ENCODE results near the gene SEMA3B.
"Not testable (repeated sequence)": the region's sequence is repeated elsewhere in the genome, so short reads cannot be mapped to it uniquely, and the experiment has no call there.

Gene SEMA3B

DNA sequence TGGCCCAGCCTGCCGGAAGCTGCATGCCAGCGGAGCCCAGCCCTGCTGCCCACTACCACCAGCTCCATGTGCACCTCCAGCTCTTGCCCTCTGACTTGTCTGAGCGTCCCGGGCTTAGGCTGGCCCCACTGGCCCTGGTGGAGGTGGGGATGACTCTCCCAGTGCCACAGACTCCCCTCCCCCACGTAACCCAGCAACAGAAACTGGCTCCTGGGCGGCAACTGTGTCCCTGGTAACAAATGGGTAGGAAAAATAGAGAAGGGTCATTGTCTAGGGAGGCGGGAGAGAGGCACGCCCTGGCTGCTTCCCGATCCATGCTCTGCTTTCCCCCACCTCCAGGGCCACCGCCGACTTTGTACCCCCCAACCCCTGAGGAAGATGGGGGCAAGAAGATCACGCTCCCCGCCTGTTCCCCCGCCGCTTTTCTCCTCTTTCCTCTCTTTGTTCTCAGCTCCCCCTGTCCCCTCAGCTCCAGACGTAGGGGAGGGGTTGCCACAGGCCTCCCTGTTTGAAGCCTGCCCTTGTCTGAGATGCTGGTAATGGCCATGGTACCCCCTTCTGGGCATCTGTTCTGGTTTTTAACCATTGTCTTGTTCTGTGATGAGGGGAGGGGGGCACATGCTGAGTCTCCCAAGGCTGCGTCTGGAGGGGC lies 10.8 kb upstream of the SEMA3B start:
- in situ Hi-C loops (cut with MboI; ENCODE audit: low sequenced_read_pairs): no loop called here

DNA sequence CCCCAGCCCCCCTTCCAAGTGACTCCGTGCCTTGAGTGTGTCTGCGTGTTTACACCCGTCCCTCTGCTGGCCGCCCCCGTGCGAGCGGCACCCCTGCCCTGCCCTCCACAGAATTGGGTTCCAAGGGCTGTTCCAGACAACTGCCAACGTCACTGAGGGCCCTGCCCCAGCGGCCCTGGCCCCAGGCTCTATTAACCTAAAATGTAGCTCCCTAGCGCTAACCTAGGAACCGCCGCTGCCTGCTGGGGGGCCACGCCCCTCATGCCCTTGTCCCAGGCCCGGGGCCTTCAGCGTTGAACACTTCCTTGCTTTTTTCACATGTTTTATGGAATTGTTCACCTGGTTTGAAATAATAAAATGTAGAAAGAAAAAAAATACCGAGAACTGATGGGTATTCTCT lies 10.0 kb upstream of the SEMA3B start:
- in situ Hi-C loops (cut with MboI; ENCODE audit: low sequenced_read_pairs): no loop called here

DNA sequence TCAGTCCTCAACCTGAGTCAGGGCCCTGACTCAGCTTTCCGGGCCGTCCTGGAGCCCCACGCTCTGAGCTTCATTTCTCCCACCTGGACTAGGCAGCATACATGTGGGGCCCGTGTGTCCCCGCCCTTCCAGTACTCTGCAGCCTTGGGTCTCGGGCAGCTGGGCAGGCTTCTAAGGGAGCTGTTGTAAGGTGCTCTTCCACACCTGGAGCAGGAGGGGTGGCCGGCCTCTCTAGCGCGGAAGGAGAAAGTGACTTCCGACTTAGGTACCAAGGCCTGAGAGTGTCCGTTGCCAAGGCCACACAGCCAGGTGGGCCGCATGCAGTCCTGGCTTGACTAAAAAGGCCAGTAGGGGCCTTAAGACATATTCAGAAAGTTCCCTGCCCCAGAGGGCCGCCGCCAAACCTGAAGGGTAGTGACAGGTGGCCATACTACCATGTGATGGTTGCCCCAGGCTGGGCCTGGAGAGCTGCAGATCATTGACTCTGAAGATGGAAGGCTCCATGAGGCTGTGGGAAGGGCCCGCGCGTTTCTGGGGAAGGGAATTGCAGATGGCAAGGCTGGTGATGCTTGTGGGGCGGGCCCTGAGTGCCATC lies 9.4 kb upstream of the SEMA3B start:
- in situ Hi-C loops (cut with MboI; ENCODE audit: low sequenced_read_pairs): no loop called here

DNA sequence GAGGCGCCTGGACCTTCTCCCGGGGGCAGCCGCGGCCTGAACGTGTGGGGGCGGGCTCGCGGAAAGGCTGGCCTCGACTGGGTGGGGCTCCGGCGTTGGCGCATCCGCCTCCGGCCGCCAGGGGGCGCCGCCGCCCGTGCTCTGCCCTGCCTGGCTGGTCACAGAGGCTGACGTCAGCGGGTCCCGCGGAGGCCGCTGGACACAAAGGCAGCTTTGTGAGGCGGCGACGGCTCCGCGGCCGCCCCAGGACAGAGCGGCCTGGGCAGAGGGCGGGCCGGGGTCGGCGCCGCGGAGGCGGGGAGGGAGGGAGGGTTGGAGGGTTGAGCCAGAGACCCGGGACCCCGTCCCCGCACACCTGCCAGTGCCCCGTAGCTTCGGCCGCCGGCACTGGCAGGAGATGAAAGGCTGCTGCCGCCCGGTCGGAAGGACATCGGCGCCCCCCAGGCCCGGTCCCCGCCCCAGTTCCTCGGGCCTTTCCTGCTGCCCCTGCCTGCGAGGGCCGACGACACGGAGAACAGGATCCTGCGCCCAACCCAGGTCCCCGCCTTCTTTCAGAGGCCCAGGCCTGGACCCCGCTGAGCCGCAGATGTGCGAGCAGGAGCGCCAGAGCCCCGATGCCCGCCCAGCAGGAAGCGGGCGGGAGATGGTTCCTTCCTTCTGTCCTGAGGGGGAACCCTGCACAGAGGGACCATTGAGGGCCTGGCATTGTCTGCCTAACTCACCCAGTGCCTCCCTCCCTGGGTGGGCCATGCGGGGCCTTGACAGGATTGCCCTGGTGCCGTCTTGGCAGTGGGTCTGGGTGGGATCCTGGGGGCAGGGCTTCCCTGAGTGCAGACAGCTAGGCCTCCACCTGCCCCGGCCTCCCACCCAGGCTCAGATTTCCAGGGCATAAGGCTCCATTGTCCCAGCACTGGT lies 8.7 kb upstream of the SEMA3B start:
- in situ Hi-C loops (cut with MboI; ENCODE audit: low sequenced_read_pairs): no loop called here

DNA sequence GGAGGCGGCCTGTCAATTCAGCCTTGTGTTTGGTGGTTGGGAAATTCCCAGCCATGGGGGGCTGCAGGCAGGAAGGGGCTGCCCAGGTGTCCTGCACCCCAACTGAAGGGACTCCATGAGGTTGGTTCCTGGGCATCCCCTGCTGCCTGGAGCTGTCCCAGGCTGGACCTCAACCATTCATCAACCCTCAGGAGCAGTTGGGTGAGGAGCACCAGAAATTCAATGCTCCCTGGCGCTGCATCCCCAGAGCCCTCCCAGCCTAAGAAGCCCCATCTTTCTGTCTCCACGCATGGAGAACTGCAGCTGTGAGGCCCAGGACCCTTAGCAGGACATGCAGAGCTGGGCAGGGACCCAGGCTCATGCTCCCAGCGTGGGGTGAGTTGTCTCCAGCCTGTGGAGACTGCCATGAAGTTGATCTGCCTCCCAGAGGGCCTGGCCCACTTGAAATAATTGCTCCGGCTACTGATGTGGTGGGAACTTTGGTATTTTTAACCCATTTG lies 8.0 kb upstream of the SEMA3B start:
- in situ Hi-C loops (cut with MboI; ENCODE audit: low sequenced_read_pairs): no loop called here

GRCh38 chr3:50261505-50261904 lies 7.4 kb upstream of the SEMA3B start:
- in situ Hi-C loops (cut with MboI; ENCODE audit: low sequenced_read_pairs): no loop called here

DNA sequence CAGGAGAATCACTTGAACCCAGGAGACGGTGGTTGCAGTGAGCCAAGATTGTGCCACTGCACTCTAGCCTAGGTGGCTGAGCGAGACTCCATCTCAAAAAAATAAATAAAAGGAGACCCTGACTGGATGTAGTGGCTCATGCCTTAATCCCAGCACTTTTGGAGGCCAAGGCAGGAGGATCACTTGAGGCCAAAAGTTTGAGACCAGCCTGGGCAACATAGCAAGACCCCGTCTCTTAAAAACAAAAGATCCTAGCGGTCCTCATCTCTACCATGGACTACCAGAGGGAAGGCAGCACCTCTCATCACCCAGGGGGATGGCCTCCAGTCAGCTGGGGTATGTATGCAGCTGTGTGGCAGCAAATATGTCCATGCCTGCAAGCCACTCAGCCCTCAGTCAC lies 6.7 kb upstream of the SEMA3B start:
- in situ Hi-C loops (cut with MboI; ENCODE audit: low sequenced_read_pairs): not testable (repeated sequence)

GRCh38 chr3:50262778-50263177 lies 6.2 kb upstream of the SEMA3B start:
- in situ Hi-C loops (cut with MboI; ENCODE audit: low sequenced_read_pairs): no loop called here

DNA sequence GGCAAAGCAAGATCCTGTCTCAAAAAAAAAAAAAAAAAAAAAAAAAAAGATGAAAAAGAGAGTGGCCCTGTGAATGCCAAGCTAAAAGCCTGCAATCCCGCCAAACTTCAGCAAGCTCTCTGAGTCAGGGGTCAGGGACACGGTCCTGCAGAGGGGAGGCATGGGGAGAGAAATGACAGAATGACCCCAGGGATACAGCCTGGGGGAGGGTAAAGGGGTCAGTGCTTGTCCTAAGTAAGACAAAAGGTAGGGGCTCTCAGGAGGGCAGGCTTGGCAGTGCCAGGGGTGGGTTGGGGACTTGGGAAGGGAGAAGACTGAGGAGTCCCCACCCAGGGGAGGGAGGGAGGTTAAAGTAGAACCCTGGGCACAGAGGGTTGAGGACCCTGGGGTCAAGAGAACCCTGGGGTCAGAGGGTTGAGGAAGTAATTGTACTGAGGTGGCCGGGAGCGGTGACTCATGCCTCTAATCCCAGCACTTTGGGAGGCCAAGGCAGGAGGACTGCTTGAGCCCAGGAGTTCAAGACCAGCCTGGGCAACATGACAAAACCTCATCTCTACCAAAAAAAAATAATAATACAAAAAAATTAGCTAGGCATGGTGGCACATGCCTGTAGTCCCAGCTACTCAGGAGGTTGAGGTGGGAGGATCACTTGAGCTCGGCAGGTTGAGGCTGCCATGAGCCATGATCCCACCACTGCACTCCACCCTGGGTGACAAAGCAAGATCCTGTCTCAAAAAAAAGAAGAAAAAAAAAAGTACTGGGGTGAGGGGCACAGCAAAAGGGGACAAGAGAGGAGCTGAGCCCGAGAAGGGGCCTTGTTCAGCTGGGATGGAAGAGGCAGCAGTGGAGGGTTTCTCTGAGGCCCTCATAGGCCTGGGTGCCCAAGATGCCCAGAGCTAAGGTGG lies 5.2 kb upstream of the SEMA3B start:
- in situ Hi-C loops (cut with MboI; ENCODE audit: low sequenced_read_pairs): no loop called here

- in situ Hi-C loops (cut with MboI; ENCODE audit: low sequenced_read_pairs): no loop called here
Measured at GRCh38 chr3:50264383-50264963, 4.5 kb upstream of the SEMA3B start.

DNA sequence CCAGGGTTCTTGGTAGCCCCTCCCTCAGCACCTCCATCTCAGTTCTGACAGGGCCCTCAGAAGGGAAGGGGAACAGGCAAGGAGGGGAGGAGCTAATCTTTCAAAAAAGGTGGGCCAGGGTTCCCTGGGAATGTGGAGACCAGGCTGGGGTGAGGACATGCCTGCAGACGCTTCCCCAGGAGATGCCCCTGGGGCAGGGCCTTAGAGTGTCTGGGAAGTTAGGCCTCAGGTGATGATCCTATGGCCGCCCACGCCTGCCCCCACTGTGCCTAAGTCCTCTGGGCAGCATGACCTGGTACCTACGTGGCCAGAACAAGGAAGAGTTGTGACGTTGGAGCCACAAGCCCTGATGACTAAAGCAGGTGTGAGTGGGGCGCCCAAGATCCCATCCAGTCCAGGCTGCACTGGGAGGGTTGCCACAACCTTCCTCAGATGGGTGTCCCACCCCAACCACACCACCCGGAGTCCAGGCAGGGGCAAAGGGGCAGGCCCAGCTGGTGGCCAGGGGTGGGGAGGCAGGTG lies 3.9 kb upstream of the SEMA3B start:
- in situ Hi-C loops (cut with MboI; ENCODE audit: low sequenced_read_pairs): no loop called here

DNA sequence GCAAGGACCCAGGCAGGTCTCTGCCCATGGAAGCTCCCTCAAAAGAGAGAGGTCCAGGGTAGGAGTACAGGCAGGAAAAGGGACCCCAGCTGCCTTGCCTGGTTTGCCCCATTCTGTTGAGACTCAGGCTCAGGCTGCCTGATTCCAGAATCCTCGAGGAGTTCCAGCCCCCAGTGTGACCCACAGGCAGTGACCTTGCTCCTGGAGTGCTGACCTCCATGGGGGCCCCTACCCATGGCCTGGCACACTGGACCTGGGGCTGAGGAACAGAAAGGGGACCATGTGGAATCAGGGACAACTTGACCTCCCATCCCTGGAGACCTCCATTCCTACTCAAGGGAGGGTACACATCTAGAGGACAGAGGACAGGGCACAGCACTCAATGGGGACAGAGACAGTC lies 3.4 kb upstream of the SEMA3B start:
- in situ Hi-C loops (cut with MboI; ENCODE audit: low sequenced_read_pairs): no loop called here

GRCh38 chr3:50266017-50266416 lies 2.9 kb upstream of the SEMA3B start:
- in situ Hi-C loops (cut with MboI; ENCODE audit: low sequenced_read_pairs): no loop called here

- in situ Hi-C loops (cut with MboI; ENCODE audit: low sequenced_read_pairs): no loop called here
Measured at GRCh38 chr3:50266836-50267235, 2.1 kb upstream of the SEMA3B start.

DNA sequence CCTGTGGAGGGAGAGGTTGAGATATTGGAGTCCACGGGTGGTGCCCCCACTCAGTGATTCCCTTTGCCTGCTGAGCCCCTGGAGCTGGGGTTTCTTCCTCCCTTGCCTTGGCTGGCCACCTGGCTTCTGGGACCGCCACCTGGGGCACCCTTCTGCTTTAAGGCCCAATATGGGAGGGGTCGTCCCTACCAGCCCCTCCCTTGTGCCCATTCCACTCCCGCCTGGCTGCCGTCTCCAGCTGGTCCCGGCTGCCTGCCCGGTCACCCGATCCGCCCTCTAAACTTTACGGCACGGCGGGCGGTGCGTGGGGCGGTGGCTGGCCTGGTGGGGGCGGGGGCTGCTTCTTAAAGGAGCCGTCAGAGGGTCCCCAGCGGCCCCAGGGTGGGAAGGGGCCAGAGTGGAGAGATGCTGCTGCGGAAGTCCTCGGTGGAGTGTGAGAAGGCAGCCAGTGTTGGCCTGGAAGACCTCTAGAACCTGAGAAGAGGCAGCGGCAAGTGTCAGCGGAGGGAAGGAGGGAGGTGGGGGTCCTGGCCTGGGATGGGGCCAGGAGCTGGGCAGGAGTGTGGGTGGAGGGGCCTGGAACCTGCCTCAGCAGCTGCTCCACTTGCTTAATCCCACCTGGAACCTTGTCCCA lies 1.6 kb upstream of the SEMA3B start:
- in situ Hi-C loops (cut with MboI; ENCODE audit: low sequenced_read_pairs): no loop called here

- in situ Hi-C loops (cut with MboI; ENCODE audit: low sequenced_read_pairs): no loop called here
Measured at GRCh38 chr3:50268276-50268675, 671 bp upstream of the SEMA3B start.

- in situ Hi-C loops (cut with MboI; ENCODE audit: low sequenced_read_pairs): no loop called here
Measured at GRCh38 chr3:50269460-50269859, 513 bp downstream of the SEMA3B start.

- in situ Hi-C loops (cut with MboI; ENCODE audit: low sequenced_read_pairs): no loop called here
Measured at GRCh38 chr3:50269977-50270413, 1.0 kb downstream of the SEMA3B start.

DNA sequence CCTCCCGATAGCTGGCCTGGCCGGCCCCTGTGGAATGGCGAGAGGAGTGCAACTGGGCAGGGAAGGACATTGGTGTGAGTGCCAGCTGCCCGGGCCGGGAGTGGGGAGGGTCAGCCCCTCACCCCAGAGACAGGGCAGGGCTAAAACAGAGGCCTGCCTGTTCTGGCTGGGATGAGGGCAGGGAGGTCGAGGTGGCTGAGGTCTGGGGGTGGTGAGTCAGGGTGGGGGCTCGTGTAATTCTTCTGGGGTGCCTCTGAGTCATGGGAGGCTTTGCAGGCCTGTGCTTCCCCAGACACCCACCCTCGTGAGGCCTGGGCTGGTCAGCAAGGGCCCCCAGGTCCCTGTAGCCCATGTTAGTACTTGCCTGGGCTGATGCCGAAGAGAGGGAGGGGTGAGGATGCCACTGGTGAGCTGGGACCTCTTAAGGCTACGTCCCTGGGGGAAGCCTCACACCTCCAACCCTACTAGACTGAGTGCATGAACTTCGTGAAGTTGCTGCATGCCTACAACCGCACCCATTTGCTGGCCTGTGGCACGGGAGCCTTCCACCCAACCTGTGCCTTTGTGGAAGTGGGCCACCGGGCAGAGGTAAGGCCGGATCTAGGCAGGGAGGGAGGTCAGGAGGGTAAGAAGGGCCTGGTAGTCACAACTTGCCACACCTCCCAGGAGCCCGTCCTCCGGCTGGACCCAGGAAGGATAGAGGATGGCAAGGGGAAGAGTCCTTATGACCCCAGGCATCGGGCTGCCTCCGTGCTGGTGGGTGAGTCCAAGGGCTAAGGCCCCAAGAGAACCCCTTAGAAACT lies 1.7 kb downstream of the SEMA3B start:
- in situ Hi-C loops (cut with MboI; ENCODE audit: low sequenced_read_pairs): no loop called here
